ES-I3 (cell line): ENCODE results near the gene RAPGEF1.

Experiments
- H3K36me3 ChIP-seq: 2 replicates; pipeline ENCODE4 v1.6.1; 2013; ENCODE audit warnings: mild to moderate bottlenecking, low read length, control low read depth, moderate library complexity; ENCODE audit not compliant: insufficient read depth
- H3K4me1 ChIP-seq: 2 replicates; pipeline ENCODE4 v1.6.1; 2013; ENCODE audit warnings: mild to moderate bottlenecking, control low read depth, low read length; ENCODE audit not compliant: insufficient read depth
- H3K9ac ChIP-seq: 2 replicates; pipeline ENCODE4 v1.6.1; 2013; ENCODE audit warnings: low read depth, mild to moderate bottlenecking, low read length, moderate library complexity
- H3K9me3 ChIP-seq: 2 replicates; pipeline ENCODE4 v1.6.1; 2013; ENCODE audit warnings: mild to moderate bottlenecking, low read length, moderate library complexity; ENCODE audit not compliant: control insufficient read depth, insufficient read depth

The RAPGEF1 gene

GRCh38 chr9:131628459-131629225 lies 111.2 kb downstream of the RAPGEF1 start:
- H3K4me1 ChIP-seq, result no peaks in the 10 kb centered on the region
- no peak overlapping the region for H3K9ac ChIP-seq
- peaks cover 20% of the 10 kb centered on the region for H3K36me3 ChIP-seq
- H3K9me3 ChIP-seq, result no peaks in the 10 kb centered on the region

- Histone ChIP-seq H3K9me3 (no peaks in the 10 kb centered on the region), H3K9ac (no peak overlapping the region), H3K4me1 (no peaks in the 10 kb centered on the region), H3K36me3 (peaks cover 21% of the 10 kb centered on the region)
Observed at GRCh38 chr9:131627648-131628458, 112.0 kb downstream of the RAPGEF1 start.

- Histone ChIP-seq H3K9me3 (no peaks in the 10 kb centered on the region), H3K36me3 (peaks cover 25% of the 10 kb centered on the region), H3K9ac (no peak overlapping the region), H3K4me1 (no peaks in the 10 kb centered on the region)
Observed at GRCh38 chr9:131627326-131627647, 112.6 kb downstream of the RAPGEF1 start.

GRCh38 chr9:131625790-131626670 lies 113.8 kb downstream of the RAPGEF1 start:
- Histone ChIP-seq H3K4me1 (no peaks in the 10 kb centered on the region), H3K36me3 (peaks cover 30% of the 10 kb centered on the region), H3K9me3 (no peaks in the 10 kb centered on the region)

GRCh38 chr9:131625508-131625787 lies 114.4 kb downstream of the RAPGEF1 start:
- H3K36me3 ChIP-seq, result peaks cover 34% of the 10 kb centered on the region
- H3K9me3 ChIP-seq, result no peaks in the 10 kb centered on the region
- H3K4me1 ChIP-seq, result no peaks in the 10 kb centered on the region
- no peak overlapping the region for H3K9ac ChIP-seq

More at GRCh38 chr9:131625790-131626670, 113.8 kb downstream of the RAPGEF1 start:
- H3K9ac ChIP-seq, result no peak overlapping the region

- H3K9ac ChIP-seq, result no peak overlapping the region
- H3K36me3 ChIP-seq, result peaks cover 35% of the 10 kb centered on the region
- H3K9me3 ChIP-seq, result no peaks in the 10 kb centered on the region
- no peaks in the 10 kb centered on the region for H3K4me1 ChIP-seq
Observed at GRCh38 chr9:131624636-131625507, 115.0 kb downstream of the RAPGEF1 start.

- Histone ChIP-seq H3K36me3 (peaks cover 42% of the 10 kb centered on the region), H3K9me3 (no peaks in the 10 kb centered on the region), H3K4me1 (no peaks in the 10 kb centered on the region), H3K9ac (no peak overlapping the region)
Observed at GRCh38 chr9:131623655-131624330, 116.1 kb downstream of the RAPGEF1 start.

GRCh38 chr9:131622523-131622922 lies 117.4 kb downstream of the RAPGEF1 start:
- no peaks in the 10 kb centered on the region for H3K9me3 ChIP-seq
- no peak overlapping the region for H3K9ac ChIP-seq
- H3K4me1 ChIP-seq, result no peaks in the 10 kb centered on the region
- H3K36me3 ChIP-seq, result peaks cover 42% of the 10 kb centered on the region

- Histone ChIP-seq H3K9ac (no peak overlapping the region), H3K36me3 (peaks cover 44% of the 10 kb centered on the region)
Observed at GRCh38 chr9:131621551-131622358, 118.1 kb downstream of the RAPGEF1 start.

GRCh38 chr9:131620764-131621520 lies 118.9 kb downstream of the RAPGEF1 start:
- H3K36me3 ChIP-seq, result peaks cover 46% of the 10 kb centered on the region
- no peaks in the 10 kb centered on the region for H3K4me1 ChIP-seq

More at GRCh38 chr9:131621551-131622358, 118.1 kb downstream of the RAPGEF1 start:
- Histone ChIP-seq H3K4me1 (no peaks in the 10 kb centered on the region), H3K9me3 (no peaks in the 10 kb centered on the region)

GRCh38 chr9:131619680-131620079 lies 120.2 kb downstream of the RAPGEF1 start:
- peaks cover 41% of the 10 kb centered on the region for H3K36me3 ChIP-seq
- H3K4me1 ChIP-seq, result no peaks in the 10 kb centered on the region
- no peaks in the 10 kb centered on the region for H3K9me3 ChIP-seq
- H3K9ac ChIP-seq, result no peak overlapping the region

More at GRCh38 chr9:131620764-131621520, 118.9 kb downstream of the RAPGEF1 start:
- Histone ChIP-seq H3K9me3 (no peaks in the 10 kb centered on the region), H3K9ac (no peak overlapping the region)

- Histone ChIP-seq H3K9ac (no peak overlapping the region), H3K9me3 (no peaks in the 10 kb centered on the region), H3K36me3 (peaks cover 34% of the 10 kb centered on the region), H3K4me1 (no peaks in the 10 kb centered on the region)
Observed at GRCh38 chr9:131618785-131619184, 121.1 kb downstream of the RAPGEF1 start.
